Activated CD8-positive, alpha-beta memory T cell treated with anti-CD3 and anti-CD28 coated beads, Interleukin-2, amount 50 U/mL, for 48 hours (primary cell): ENCODE measurements around the gene LRIT1.
A peak's percentile ranks its signal among the peaks of the same experiment; 100 is the strongest.

Source experiments
- DNase-seq: peaks from one replicate; pipeline ENCODE4 v3.0.0-alpha.2; 2020

Gene LRIT1

DNA sequence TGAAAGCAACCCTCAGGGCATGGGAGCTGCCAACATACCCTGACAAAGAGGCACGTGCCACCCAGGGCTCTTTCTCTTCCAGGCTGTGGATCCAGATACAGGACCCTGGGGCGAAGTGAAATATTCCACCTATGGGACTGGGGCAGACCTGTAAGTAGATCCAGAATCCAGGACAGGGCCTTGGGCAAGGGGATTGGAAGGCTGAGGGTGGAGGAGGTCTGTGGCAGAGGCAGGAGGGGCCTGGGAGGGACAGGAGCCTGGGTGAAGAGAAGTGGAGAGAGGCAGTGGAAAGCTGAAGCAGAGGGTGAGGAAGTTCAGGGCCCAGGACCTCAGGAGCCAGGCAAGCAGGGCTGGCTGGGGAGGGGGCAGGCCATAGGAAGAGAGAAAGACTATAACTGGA, 29.8 kb downstream of the LRIT1 start:
- no peak for DNase-seq

DNA sequence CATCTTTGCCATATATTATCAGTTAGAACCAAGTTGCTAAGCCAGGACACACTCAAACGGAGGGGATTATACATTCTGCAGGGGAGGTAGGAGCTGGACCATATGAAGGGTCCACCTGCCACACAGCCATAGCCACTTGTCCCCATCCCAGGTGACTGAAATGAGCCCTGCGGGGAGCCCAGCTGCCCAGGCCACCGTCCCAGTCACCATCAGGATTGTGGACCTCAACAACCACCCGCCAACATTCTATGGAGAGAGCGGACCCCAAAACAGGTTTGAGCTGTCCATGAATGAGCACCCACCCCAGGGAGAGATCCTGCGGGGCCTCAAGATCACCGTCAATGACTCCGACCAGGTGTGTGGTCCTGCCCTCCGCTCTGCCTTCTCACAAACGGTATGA, 33.3 kb downstream of the LRIT1 start:
- DNase-seq = no peak

DNA sequence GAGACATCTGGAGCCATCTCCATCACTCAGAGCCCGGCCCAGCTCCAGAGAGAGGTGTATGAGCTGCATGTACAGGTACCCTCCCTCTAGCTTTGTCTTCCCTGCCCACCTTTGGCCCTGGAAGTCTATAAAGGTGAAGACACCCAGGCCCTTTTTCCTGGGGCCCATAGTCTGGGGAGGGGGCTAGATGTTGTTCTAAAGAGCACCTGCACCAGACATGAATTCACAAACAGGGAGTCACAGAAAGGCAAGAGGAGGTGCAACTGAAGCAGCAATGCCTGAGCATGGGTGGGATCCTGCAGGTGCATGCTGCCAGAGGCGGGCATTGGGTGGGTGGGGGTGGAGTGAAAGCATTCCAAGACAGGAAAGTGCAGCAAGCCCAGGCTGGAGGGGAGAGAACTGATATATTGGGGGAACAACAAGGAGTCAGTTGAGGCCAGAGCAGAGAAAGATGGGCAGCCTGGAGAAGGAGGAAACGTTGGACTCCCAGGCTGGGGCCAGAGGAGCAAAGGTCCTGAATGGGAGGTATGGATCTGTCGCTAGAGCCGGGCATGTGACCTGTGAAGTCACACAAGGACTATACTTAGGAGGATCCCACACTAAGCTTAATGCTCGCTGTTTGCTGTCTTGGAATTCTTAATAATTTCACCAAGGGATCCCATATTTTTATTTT, 35.4 kb downstream of the LRIT1 start:
- no peak for DNase-seq

DNA sequence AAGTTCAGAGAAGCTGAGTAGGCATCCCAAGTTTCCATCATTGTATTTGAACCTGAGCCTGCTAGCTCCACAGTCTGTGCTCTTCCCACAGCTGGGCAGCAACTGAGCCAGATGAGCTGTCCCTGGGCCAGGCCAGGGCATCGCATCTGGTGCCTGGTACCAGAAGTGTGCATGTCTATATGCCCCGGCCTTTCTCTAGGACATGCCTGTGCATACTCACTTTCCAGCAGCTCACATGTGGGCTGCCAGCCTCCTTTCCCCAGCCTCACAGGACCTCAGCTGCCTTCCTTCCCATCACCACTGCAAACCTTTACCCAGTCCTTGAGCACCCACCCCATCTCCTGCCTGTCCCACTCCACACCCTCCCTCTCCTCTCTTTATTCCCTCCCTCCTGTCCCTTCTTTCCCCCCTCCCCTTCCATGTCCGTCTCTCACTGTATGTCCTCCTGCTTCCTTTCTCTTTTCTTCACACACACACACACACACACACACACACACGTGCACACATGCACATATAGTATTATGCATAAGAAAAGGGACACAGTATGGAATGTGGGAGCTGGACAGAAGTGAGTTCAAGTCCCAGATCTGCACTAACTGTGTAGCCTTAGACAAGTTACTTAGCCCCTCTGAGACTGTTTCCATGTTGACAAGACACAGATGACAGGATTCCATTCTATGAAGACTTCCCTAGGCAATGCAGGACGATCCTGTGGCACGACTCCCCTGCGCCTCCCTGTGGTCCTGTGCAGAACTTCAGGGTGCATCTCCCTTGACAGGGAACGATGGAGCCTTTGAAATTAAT, 36.1 kb downstream of the LRIT1 start:
- peak; percentile 82 for DNase-seq

DNA sequence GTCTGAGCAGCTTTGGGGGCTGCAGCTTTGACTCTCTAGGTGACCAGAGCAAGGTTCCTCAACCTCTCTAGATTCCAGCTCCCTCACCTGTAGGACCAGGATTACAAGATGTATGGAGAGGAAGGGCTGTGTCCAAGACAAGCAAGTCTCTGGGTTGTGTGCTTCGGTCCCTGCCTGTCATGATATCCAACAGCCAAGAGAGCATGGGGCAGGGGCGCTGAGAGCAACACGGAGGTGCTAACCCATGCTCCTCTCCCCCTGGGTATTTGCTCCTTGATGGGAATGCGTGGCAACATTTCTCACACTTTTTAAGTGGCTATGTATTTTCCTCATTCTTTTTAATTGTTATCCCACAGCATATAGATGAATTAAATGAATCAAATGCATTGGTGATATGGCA, 36.7 kb downstream of the LRIT1 start:
- DNase-seq = no peak

DNA sequence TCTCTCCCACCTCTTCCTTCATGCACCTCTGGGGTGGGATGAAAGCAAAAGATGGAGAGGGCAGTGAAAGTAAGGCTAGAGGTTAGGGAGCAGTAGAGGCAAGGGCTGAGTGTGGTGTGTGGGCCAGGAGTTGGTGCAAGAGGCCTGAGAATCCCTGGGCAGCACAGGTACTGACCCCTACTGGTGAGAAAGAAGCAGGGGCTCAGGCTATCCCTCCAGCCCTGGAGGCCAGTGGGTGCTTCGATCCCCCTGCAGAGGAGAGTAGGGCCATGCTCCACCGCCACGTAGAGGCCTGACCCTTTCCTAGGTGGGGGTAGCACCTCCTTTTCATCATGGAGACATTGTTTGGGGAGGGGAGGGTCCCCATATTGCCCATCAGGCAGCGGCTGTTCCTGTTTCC, 37.2 kb downstream of the LRIT1 start:
- DNase-seq = no peak

DNA sequence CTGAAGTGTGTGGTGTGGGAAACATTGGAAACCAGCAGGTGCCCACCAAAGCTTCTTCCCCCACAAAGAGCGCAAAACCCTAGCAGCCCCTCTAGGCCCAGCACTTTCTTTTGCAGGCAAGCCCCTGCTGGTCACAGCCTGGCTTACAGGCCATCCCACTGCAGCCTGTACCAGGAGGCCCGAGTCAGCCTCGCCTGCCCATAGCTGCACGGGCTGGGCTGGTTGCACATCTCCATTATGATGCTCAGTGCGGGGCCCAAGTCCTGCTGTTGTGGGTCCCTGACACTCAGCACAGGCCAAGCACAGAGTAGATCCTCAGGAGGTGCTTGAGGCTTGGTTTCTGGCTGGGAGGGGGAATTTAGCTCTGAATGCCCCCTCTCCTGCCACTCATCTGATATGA, 39.0 kb downstream of the LRIT1 start:
- no peak for DNase-seq

DNA sequence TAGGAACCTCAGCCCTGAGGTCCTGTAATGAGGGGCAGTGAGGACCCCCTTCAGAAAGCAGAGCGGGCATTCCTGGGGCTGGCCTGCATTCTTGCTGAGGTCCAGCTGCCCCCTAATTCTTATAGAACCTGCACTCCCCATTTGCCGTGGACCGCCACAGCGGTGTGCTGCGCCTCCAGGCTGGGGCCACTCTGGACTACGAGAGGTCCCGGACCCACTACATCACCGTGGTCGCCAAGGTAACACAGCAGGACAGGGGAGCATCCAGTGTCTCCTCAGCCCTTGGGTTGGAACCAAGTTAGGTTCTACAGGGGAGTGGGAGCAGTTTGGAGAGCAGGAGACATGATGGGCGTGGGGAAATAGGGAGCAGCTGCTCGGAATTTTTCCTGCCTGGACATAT, 39.7 kb downstream of the LRIT1 start:
- DNase-seq = no peak

DNA sequence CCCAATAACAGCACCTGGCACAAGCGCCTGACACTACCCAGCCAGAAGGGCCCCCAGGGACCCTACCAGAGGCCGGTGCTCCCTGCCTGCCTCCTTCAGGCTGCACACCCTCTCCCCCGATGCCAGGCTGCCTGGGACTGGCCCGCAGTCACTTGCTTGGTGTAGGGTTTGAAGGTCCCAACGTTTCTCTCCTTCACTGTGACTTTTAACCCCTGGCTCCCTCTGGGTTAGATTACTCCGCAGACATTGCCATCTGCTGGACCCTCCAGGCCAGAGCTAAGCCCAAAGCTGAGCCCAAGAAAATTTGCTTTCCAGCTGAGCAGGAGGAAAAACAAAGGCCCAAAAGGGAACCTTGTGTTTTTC, 40.1 kb downstream of the LRIT1 start:
- no peak for DNase-seq

DNA sequence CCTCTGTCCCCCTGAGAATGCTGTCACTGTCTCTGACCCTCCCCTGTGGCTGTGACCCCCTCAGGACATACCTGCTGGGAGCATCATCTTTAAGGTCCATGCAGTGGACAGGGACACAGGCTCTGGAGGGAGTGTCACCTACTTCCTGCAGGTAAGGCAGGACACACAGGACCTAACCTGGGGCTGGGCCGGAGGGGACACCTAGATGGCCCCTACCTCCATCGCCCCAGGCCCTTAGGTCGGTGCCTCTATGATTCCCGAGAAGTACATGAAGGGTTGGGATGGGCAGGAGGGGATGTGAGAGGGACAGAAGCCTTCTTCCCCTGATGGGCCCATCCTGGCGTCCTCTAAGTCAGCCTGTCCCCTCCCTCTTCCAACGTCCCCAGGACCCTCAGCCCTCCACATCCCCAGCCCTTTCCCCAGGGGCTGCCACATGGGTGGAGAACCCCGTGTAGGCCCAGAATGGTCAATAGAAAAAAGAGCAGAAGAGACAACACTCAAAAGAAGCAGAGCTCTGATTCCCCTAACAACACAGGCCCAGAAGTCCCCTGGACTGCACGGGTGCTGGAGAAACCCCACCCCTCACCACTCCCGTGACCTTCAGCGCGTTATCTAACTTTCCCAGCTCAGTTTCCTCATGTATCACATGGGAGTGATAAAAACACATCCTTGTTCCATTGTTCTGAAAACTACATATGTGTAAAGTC, 40.7 kb downstream of the LRIT1 start:
- DNase-seq = no peak

DNA sequence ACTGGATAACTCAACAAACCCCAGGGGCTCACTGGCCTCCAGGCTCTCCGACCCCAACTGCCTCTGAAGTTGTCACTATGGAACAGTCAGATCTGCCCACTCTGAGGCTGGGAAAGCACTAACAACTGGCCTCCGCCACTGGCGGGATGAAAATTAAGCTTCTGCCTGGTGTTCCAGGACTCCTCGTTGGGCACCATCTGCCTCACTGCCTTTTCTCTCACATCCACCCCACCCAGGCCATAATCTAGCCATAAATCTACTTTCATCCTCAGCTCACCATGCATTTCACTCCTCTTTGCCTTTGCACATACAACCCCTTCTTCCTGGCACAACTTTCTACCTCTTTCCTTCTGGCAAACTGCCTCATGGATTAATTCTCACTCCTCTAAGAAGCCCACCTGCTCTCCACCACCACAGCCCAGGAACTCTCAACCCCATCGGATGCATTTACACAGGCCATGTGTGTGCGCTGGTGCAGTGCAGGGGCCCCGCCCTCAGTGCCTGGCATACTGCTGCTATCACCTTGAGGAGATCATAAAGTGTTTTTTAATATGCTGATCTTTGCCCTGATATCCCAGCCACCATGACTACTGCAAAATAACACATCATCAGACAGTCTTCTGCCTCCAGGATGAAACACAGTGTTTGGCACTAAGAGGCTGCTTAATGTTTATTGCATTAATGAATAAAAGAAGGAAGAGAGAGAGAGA, 43.0 kb downstream of the LRIT1 start:
- DNase-seq = no peak

DNA sequence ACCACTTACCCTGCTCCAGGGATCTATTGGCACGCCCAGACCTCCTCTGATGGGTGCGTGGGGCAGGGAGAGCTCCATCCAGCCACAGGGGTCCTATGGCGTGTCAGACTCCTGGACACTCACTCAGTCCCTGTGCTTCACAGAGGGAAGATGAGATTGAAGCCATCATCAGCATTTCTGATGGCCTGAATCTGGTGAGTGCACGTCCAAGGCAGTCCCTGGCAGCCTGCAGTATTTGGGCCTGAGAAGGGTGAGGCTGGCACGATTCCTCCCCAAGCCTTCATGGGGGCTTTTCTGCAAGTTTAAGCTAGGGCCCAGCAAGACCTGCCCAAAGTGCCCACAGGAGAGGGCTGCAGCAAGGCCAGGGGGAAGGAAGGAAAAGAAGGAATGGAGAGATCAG, 43.7 kb downstream of the LRIT1 start:
- DNase-seq = no peak

DNA sequence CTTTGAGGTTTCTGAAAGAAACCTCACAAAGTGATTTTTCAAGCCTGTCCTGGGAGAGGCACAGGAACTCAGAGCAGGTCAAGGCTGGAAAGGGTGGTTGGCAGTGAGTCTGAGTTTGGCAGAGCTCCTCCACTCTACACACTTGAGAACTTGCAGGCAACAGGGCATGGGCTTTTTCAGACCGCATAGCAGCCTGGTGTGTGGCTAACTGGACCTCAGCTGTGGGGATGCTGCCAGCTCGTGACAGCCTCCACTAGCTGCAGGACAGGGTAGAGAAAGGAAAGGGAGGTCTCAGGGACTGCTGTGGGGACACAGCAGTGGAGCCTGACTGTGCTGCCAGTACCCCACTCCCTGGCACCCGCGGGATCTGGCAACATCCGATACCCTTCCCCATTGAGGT, 44.4 kb downstream of the LRIT1 start:
- no peak for DNase-seq

DNA sequence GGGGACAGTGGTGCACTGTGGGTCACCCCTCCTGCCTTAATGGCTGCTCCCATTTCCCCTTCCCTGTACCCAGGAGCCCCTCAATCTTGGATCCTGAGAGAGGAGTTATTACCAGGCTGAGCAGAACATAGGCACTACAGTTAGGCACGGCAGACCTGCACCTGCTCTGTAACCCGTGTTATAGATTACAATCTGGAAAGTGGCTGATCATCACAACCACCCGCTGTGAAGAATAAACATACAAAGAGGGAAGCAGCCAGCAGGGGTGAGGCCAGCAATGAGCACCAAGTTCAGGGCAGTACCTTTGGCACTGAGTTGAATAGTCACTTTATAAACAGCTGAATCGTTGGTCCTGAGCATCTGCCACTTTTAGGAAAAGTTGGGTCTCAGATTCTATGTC, 45.3 kb downstream of the LRIT1 start:
- no peak for DNase-seq

DNA sequence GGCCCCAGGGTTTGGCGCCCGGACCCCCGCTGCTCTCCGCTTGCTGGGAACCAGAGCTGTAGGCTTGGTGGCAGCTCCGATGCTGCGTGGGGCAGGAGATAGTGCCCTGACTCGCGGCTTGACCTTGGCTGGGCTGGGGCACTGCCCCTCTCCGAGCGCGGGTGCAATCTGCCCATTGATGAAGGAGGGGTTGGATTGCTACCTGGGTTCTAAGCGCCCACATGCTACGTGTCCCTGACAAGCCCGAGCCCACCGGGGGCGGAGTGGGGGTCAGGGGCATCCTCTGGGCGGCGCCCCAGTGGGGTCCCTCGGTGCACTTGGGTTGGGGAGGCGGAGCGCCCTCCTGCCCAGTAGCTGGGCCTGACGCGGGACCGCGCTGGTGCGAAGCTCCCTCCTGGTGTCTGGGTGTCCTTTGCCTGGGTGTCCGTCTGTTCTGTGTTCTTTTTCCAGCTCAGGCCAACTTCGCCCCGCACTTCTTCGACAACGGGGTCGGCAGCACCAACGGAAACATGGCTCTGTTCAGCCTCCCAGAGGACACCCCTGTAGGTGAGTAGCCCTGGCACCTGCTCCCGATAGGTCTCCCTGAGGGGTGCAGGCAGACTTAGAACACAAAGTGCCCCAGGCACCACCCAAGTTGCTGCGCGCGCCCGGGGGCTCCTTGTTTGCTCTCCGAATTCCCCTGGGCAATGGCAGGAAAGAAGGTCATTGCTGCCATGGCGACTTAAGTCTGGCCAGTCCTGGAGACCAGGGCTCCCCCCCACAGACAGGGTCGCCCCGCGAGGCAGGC, 46.1 kb downstream of the LRIT1 start:
- no peak for DNase-seq

DNA sequence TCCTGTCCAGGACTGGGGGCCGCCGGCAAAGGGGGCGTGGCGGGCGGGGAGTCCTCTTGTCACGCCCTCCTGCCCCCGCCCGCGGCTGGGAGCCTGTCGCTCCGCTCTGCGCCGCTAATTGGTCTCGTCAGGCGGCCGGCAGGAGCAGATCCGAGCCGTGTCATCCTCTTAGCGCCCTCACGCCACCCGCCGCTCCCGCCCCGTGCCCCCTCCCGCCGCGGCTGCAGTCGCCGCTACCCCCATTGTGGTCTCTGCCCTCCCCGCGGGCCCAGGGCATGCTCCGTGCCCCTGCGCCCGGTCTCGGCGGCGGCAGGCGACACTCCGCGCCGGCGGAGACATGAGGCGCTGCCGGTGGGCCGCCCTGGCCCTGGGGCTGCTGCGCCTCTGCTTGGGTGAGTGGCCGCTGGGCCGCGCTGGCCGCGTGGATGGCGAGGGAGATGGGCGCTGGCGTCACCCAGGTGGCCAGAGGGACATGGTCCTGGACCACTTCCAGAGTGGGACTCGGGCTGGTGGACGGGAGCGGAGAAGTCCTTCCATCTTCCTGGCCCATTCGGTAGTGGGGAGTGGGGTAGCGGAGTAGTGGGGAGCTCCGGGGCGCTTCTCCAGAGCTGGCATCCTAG, 46.8 kb downstream of the LRIT1 start, which contains the start of gene CDHR1:
Gene CDHR1, plus strand, starts transcription at position 114 of the 620 bp plus-strand sequence. Its CDS starts 224 bp downstream, at position 338.
- peak; percentile 75 for DNase-seq

DNA sequence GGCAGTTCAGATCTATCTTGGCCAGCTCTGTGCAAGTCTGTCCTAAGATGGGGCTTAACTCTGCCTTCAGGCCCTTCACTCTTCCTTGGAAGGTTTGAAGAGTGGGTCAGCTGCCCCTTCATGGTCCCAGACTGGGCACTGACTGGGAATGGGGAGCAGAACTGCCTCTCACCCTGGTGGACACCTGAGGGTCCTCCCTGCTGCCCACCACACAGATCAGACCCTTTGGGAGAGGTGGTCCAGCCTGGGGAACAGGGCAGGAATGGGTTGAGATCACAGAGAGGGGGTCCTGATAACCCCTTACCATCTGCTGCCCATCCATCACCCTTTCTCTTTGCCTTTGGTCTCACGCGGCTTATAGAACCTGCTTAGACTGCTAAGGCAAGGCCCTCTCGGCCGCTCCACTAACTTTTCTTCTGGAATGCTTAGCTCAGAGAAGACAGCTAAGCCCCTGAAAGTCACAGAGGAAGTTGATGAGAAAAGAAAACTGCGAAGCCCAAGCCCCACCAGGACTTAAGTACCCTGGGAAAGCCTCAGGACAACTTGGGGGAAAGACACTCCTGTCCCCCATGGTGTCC, 47.4 kb downstream of the LRIT1 start:
- DNase-seq = no peak

DNA sequence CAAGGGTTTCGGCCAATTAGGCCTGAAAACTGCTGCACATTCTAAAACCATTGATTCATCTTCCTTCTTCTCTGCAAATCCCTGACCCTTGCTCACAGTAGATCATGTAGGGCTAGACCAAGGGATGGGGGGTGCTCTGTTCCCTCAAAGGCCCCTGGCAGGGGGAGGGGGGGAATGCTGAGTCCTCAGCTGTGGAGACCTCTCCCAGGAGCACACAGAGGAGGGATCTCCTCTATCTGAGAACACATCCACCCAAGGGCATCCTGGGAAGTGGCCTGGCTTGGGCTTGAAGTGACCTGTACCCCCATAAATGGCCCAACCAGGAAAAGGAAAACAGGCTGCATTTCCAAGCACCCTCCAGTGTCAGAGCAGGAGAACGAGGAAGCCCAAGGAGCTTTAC, 48.0 kb downstream of the LRIT1 start:
- no peak for DNase-seq

DNA sequence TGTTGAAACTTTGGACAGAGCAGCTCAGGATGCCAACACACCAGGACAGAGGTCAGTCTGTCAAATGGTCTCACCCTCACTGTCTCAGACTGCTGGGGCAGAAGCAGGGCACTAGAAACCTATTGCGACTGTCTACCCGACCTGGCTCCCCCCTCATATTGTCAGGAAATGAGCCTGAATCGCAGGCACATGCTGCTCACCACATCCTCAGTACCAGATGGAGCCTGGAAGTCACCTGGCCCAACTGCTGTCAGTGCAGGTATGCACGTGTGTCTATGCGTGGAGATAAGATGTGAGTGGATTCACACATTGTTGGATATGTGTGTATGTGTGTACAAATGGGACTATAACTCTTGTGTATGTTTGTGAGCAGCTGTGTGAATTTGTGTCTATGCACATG, 50.2 kb downstream of the LRIT1 start:
- no peak for DNase-seq

DNA sequence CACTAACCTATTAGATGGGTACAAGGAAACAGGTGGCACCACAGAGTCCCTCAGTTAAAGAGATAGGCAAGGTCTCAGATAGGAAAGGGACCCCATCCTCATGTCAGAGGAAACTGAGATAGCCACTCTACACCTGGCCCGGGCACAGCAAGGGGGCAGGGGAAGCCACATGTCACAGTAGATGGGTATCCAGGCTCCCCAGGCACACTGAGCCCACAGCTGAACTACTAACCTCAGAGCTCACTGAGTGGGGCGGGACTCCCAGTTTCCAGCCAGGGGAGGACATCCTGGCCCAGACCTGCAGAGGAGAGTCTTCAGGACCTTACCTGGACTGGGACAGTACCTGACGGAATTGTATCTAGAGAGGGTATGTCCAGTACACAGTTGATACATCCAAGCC, 50.7 kb downstream of the LRIT1 start:
- no peak for DNase-seq

DNA sequence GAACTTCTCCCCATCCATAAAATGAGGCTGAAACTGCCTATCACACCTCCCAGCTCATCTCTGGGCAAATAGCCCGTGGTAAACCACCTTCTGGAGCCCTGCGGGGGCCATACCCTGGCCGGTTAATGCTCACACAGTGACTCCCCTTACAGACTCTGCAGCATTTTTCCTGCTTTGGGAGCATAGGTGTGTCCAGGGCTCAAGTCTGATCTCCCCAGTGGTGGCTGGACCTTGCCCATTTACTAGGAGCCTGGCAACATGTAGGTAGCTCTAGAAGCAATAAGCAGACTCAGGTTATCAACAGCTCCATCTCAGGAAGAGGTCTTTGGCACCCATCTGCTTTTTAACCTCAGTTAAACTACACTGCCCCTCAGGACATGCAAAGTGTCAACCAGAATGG, 52.5 kb downstream of the LRIT1 start:
- DNase-seq = no peak
